Lung (tissue), 12 donors: Measurements from ENCODE around the gene PSMA6. TPM values are rescaled to one million over a fixed set of nuclear protein-coding genes. Genes with fewer than 3 reads are reported as not detected.
"Not testable (repeated sequence)": the region's sequence is repeated elsewhere in the genome, so short reads cannot be mapped to it uniquely, and the experiment has no call there.

Experiments
- ATAC-seq: fragments of 200-7000 bp; cut with Tn5 transposase; one replicate; pipeline ENCODE4 v1.9.1; 2020; ENCODE audit warnings: moderate number of reproducible peaks; ENCODE audit not compliant: insufficient read depth, low FRiP score
- DNase-seq, 3 donors: peaks; one replicate each; pipeline ENCODE4 v3.0.0-alpha.2; 2013 to 2017
- H3K27ac ChIP-seq, 2 donors: one replicate each; pipeline ENCODE4 v1.5.1; 2013; ENCODE audit warnings: mild to moderate bottlenecking in 2 of 2, moderate library complexity in 2 of 2, control low read depth in 1 of 2, inconsistent platforms in 1 of 2, low read depth in 1 of 2, low read length in 1 of 2
- H3K27me3 ChIP-seq, 3 donors: one replicate each; pipeline ENCODE4 v1.5.1; 2013; ENCODE audit warnings: low read length in 2 of 3; ENCODE audit not compliant: control insufficient read depth in 3 of 3, insufficient read depth in 3 of 3
- H3K36me3 ChIP-seq, 4 donors: one replicate each; pipeline ENCODE4 v1.5.1; 2013; ENCODE audit warnings: low read length in 4 of 4, mild to moderate bottlenecking in 1 of 4, moderate library complexity in 1 of 4; ENCODE audit not compliant: control insufficient read depth in 4 of 4, insufficient read depth in 4 of 4
- H3K4me1 ChIP-seq, 5 donors: one replicate each; pipeline ENCODE4 v1.5.1; 2013; ENCODE audit warnings: low read length in 5 of 5, mild to moderate bottlenecking in 2 of 5, moderate library complexity in 1 of 5; ENCODE audit not compliant: control insufficient read depth in 5 of 5, insufficient read depth in 5 of 5
- H3K4me3 ChIP-seq: one replicate; pipeline ENCODE4 v1.5.1; 2013; ENCODE audit warnings: mild to moderate bottlenecking, control low read depth, moderate library complexity
- H3K9ac ChIP-seq, 2 donors: one replicate each; pipeline ENCODE4 v1.5.1; 2013; ENCODE audit warnings: low read length in 2 of 2, control low read depth in 1 of 2; ENCODE audit not compliant: insufficient read depth in 1 of 2
- H3K9me3 ChIP-seq, 4 donors: one replicate each; pipeline ENCODE4 v1.5.1; 2013; ENCODE audit warnings: low read length in 3 of 4, mild to moderate bottlenecking in 1 of 4, moderate library complexity in 1 of 4; ENCODE audit not compliant: control insufficient read depth in 4 of 4, insufficient read depth in 3 of 4
- WGBS, 2 donors: extraction: QIAGEN DNeasy Blood & Tissue Kit; methylation state at CpG; one replicate each; pipeline ENCODE4 v1.1.7; 2013; 5-methylcytosine and 5-hydroxymethylcytosine counted together
- polyA plus RNA-seq, 2 donors: library from polyadenylated mRNA; stranded (reverse); fragments of 200-250 nt; gene quantifications; one replicate each; pipeline ENCODE4 v1.2.1, GENCODE V29; 2013
- total RNA-seq, 2 donors: library from RNA; depleted of rRNA in 1 of 2; stranded (reverse); fragments of >200 nt in 1 of 2; gene quantifications; one replicate each; pipeline ENCODE4 v1.2.1, GENCODE V29; 2014 to 2021
- TF ChIP-seq, protein P1 (sequence below): IDR thresholded peaks from 2 replicates; pipeline ENCODE4 v1.5.1; 2012; ENCODE audit warnings: mild to moderate bottlenecking; ENCODE audit errors: control extremely low read depth, extremely low read depth
- donor health status: control.
- donor health status: control.
- donor health status: Bipolar disorder and iron deficiency.
- donor health status: healthy.
- donor health status: DM: yes; HTN: yes; CAD: no.

PSMA6 gene
- total and polyA plus RNA-seq, 4 donors = 119 to 351 (median 212) TPM

- Histone ChIP-seq H3K4me1 (peaks cover 0 to 17% (median 11%) of the 10 kb centered on the region in 5 donors), H3K4me3 (no peak overlapping the region), H3K27me3 (no peaks in the 10 kb centered on the region), H3K9ac (no peak overlapping the region), H3K9me3 (no peaks in the 10 kb centered on the region), H3K27ac (peak overlapping the region in 1 of 2 donors; percentile 4), H3K36me3 (no peaks in the 10 kb centered on the region)
- ATAC-seq = no peak
- TF ChIP-seq, protein P1, sequence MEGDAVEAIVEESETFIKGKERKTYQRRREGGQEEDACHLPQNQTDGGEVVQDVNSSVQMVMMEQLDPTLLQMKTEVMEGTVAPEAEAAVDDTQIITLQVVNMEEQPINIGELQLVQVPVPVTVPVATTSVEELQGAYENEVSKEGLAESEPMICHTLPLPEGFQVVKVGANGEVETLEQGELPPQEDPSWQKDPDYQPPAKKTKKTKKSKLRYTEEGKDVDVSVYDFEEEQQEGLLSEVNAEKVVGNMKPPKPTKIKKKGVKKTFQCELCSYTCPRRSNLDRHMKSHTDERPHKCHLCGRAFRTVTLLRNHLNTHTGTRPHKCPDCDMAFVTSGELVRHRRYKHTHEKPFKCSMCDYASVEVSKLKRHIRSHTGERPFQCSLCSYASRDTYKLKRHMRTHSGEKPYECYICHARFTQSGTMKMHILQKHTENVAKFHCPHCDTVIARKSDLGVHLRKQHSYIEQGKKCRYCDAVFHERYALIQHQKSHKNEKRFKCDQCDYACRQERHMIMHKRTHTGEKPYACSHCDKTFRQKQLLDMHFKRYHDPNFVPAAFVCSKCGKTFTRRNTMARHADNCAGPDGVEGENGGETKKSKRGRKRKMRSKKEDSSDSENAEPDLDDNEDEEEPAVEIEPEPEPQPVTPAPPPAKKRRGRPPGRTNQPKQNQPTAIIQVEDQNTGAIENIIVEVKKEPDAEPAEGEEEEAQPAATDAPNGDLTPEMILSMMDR = no peak
- no peak for DNase-seq
- WGBS, 2 donors = 43 to 63% methylated on average over 15 of the region's 15 CpGs
Measured at GRCh38 chr14:35352274-35353233, 60.4 kb downstream of the PSMA6 start.

DNA sequence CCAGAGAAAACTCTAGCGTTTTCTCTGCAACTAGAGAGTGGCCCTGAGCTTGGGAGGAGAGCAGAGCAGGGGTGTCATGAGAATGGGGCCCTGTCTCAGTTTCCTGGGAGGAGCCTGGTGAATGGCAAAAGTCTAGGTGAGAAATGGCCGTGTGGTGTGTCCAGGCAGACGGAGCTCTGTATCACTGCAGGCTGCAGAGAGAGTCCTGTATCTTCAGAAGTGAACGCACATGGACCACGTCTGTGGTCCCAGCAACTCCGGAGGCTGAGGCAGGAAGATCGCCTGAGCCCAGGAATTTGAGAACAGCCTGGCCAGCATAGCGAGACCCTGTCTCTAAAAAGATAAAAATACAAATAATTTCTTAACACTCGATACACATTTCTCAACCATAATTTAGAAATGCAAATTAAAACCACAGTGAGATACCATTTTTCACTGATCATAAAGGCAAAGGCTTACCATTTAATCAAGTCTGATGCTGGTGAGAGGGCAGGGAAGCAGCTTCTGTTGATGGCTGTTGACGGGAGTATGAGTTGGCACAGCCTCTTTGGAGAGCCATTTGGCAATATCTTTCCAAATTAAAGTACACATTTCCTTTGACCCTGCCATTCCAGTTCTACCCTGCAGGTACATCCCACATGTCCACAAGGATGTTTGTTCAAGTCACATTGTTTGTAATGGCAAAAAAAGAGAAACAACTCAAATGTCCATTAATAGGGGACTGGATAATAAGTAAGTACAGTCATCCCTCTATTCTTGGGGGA is 61.4 kb downstream of the PSMA6 start:
- 55 to 62% methylated on average over 10 of the region's 10 CpGs for WGBS, 2 donors
- TF ChIP-seq, protein P1 = no peak
- H3K4me3 ChIP-seq = no peak overlapping the region
- H3K9ac ChIP-seq = no peak overlapping the region
- H3K4me1 ChIP-seq = peaks cover 0 to 17% (median 3%) of the 10 kb centered on the region in 5 donors
- DNase-seq (no peak), ATAC-seq (no peak)
- peak overlapping the region in 1 of 2 donors; percentile 56 for H3K27ac ChIP-seq
- no peaks in the 10 kb centered on the region for H3K27me3 ChIP-seq
- H3K36me3 ChIP-seq = no peaks in the 10 kb centered on the region
- H3K9me3 ChIP-seq = no peaks in the 10 kb centered on the region

GRCh38 chr14:35355235-35355634 is 63.1 kb downstream of the PSMA6 start:
- peaks cover 0 to 17% (median 3%) of the 10 kb centered on the region in 5 donors for H3K4me1 ChIP-seq
- H3K27ac ChIP-seq, H3K4me3 ChIP-seq, ATAC-seq, H3K9me3 ChIP-seq, H3K27me3 ChIP-seq, H3K36me3 ChIP-seq, H3K9ac ChIP-seq, DNase-seq: not testable (repeated sequence)
- 82 to 96% methylated on average over 6 of the region's 6 CpGs for WGBS, 2 donors
